Measurements from ENCODE around the gene FCRL6.

FCRL6 gene

GRCh38 chr1:159827102-159827490 is 24.9 kb downstream of the FCRL6 start:
- TF ChIP-seq, protein P1, sequence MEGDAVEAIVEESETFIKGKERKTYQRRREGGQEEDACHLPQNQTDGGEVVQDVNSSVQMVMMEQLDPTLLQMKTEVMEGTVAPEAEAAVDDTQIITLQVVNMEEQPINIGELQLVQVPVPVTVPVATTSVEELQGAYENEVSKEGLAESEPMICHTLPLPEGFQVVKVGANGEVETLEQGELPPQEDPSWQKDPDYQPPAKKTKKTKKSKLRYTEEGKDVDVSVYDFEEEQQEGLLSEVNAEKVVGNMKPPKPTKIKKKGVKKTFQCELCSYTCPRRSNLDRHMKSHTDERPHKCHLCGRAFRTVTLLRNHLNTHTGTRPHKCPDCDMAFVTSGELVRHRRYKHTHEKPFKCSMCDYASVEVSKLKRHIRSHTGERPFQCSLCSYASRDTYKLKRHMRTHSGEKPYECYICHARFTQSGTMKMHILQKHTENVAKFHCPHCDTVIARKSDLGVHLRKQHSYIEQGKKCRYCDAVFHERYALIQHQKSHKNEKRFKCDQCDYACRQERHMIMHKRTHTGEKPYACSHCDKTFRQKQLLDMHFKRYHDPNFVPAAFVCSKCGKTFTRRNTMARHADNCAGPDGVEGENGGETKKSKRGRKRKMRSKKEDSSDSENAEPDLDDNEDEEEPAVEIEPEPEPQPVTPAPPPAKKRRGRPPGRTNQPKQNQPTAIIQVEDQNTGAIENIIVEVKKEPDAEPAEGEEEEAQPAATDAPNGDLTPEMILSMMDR (IDR thresholded peaks at IDR 0.05; ENCODE audit: insufficient read depth, low read depth, low read length, missing control alignments), result no peak
- no peak for DNase-seq (ENCODE audit: low read depth)

DNA sequence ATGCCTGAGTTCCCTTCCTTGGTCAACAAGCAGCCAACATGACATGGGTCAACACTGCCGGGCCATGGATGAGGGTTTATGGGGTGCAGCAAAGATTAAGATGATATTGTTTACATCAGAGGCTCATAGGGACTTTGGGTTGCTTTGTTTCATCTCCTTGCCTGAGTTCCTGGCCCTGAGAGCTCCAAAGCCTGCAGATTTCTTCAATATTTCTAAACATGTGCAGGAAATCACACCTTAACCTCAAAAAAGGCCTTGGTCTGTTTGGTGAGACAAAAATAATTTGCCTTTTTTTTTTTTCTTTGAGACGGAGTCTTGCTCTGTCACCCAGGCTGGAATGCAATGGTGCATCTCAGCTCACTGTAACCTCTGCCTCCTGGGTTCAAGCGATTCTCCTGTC is 25.4 kb downstream of the FCRL6 start:
- TF ChIP-seq, protein P1 (IDR thresholded peaks at IDR 0.05; ENCODE audit: insufficient read depth, low read depth, low read length, missing control alignments), result no peak
- H3K4me3 ChIP-seq (ENCODE audit: low read length), result no peak overlapping the region
- no peak for DNase-seq (ENCODE audit: low read depth)

More at GRCh38 chr1:159827102-159827490, 24.9 kb downstream of the FCRL6 start:
- H3K4me3 ChIP-seq (ENCODE audit: low read length), result no peak overlapping the region

DNA sequence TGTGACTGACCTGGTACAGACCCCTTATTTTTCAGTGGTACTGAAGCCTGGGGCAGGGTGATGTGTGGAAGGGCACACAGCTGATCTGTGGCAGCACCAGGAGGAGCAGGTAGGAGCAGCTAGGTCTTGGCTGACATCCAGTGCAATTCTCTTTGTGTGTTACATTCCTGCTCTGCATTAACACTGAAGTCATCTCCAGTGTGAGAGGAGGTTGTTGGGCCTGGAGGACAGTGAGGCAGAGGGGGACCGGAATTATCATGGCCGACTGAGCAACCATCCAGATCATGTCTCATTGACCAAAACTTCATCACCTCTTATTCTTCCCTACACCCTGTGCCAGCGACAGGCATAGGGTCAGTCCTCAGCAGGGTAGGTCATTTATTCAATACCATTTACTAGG is 26.0 kb downstream of the FCRL6 start:
- DNase-seq (ENCODE audit: low read depth), result peak; percentile 57
- H3K4me3 ChIP-seq (ENCODE audit: low read length), result no peak overlapping the region

GRCh38 chr1:159828581-159829272 is 26.6 kb downstream of the FCRL6 start:
- no peak overlapping the region for H3K4me3 ChIP-seq (ENCODE audit: low read length)
- no peak for DNase-seq (ENCODE audit: low read depth)
- TF ChIP-seq, protein P1 (IDR thresholded peaks at IDR 0.05; ENCODE audit: insufficient read depth, low read depth, low read length, missing control alignments), result no peak

More for the DNA sequence above, 26.0 kb downstream of the FCRL6 start:
- TF ChIP-seq, protein P1 (IDR thresholded peaks at IDR 0.05; ENCODE audit: insufficient read depth, low read depth, low read length, missing control alignments), result no peak

GRCh38 chr1:159829273-159829634 is 27.1 kb downstream of the FCRL6 start:
- H3K4me3 ChIP-seq (ENCODE audit: low read length), result no peak overlapping the region
- DNase-seq (ENCODE audit: low read depth), result no peak
- TF ChIP-seq, protein P1 (IDR thresholded peaks at IDR 0.05; ENCODE audit: insufficient read depth, low read depth, low read length, missing control alignments), result peak; percentile 41

- H3K4me3 ChIP-seq (ENCODE audit: low read length), result no peak overlapping the region
- DNase-seq (ENCODE audit: low read depth), result no peak
- TF ChIP-seq, protein P1 (IDR thresholded peaks at IDR 0.05; ENCODE audit: insufficient read depth, low read depth, low read length, missing control alignments), result no peak
Measured at GRCh38 chr1:159829822-159830465, 27.8 kb downstream of the FCRL6 start.

Data from epithelial cell of esophagus (primary cell).